BLaER1 treated with 17β-estradiol and CSF1 and Interleukin-3, amounts not matched to agents 10 nM and 100 nM (cell line): ENCODE results near the gene MYO1A.

Experiments used
- H3K27ac ChIP-seq, 11 experiments: shearing (Covaris generic); formaldehyde crosslinking; 2 replicates each; pipeline ENCODE4 v1.8.1; 2022
- H3K27me3 ChIP-seq, 11 experiments: shearing (Covaris generic); formaldehyde crosslinking; 2 replicates each; pipeline ENCODE4 v1.8.1; 2022
- H3K36me3 ChIP-seq, 11 experiments: shearing (Covaris generic); formaldehyde crosslinking; 2 replicates each; pipeline ENCODE4 v1.8.1; 2022
- H3K4me1 ChIP-seq, 10 experiments: shearing (Covaris generic); formaldehyde crosslinking; 2 replicates each; pipeline ENCODE4 v1.8.1; 2022
- H3K4me2 ChIP-seq, 11 experiments: shearing (Covaris generic); formaldehyde crosslinking; 2 replicates each; pipeline ENCODE4 v1.8.1; 2022
- H3K4me3 ChIP-seq, 10 experiments: shearing (Covaris generic); formaldehyde crosslinking; 2 replicates each; pipeline ENCODE4 v1.8.1; 2022
- H3K9ac ChIP-seq, 11 experiments: shearing (Covaris generic); formaldehyde crosslinking; 2 replicates each; pipeline ENCODE4 v1.8.1; 2022
- H3K9me3 ChIP-seq, 11 experiments: shearing (Covaris generic); formaldehyde crosslinking; replicated peaks in 1 of 11; 2 replicates each; pipeline ENCODE4 v1.8.1; 2022
- H4K20me1 ChIP-seq, 11 experiments: shearing (Covaris generic); formaldehyde crosslinking; 2 replicates each; pipeline ENCODE4 v1.8.1; 2022
- Cebpa-rat ChIP-seq, 11 experiments: shearing (Covaris generic); IDR thresholded peaks; 2 replicates each; pipeline ENCODE4 v1.8.1; 2022

MYO1A gene

DNA sequence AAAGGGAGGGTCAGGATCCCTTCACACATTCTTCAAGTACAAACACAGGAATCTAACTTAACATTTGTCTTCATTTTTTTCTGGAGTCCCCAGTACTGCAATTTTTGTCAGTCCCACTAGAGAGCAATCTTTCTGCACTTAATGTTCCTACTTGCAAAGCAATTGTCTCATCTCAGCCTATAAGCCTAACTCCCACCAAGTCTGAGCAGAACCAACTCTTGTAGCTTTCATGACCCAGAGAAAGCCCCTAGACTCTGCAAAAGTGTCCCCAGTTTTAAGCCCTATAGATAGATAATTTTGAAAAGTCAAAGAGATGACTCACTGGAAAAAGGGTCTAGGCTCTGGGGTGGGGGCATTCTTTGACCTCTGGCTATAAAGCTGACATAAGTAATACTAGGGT lies 41.8 kb downstream of the MYO1A start:
- no peak overlapping the region for H3K4me3 ChIP-seq
- no peaks in the 10 kb centered on the region for H3K27me3 ChIP-seq
- H3K27ac ChIP-seq: no peak overlapping the region
- H3K9me3 ChIP-seq: no peaks in the 10 kb centered on the region
- peaks cover 12 to 45% (median 20%) of the 10 kb centered on the region in 10 experiments for H3K4me1 ChIP-seq
- no peak for TF ChIP-seq Cebpa-rat (IDR thresholded peaks at IDR 0.05)
- H3K4me2 ChIP-seq: peak overlapping the region in 3 of 11 experiments; percentile 11 to 58 (median 30); a peak in 5 of 22 replicates
- peak overlapping the region in 2 of 11 experiments; percentile 25 to 42; a peak in 1 of 22 replicates for H3K9ac ChIP-seq
- H4K20me1 ChIP-seq: peaks cover 0 to 28% (median 20%) of the 10 kb centered on the region in 11 experiments; a peak in 19 of 22 replicates
- peaks cover 15 to 19% (median 17%) of the 10 kb centered on the region in 11 experiments for H3K36me3 ChIP-seq

DNA sequence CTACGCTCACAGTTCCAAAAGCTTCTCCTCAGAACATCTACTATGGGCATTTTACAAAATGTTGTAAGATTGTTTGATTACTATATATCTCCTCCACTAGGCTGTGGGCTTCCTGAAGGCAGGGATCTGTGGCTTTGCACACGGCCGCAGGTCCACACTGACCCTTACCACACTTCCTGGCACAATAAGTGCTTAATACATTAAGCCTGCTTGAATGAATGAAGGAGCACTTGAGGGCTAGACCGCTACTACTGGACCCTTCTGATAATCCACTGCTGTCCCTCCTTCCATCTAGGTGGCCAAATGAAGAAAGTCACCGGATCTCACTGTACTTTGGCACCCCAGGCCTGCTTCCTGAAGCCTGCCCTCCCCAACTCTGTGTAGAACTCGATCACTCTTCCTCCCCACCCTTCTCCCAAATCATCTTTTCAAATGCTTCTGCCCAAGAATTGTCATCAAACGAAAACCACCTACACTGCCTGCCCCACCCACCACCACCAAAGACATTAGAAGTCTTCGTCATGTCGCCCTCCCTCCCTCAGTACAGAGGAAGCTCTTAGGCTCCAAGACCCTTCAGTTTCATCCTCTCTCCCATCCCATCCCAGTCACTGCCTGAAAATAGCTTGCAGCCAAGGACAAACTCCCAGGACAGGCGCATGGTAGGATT lies 43.0 kb downstream of the MYO1A start:
- H3K27ac ChIP-seq: peak overlapping the region in 9 of 11 experiments; percentile 0 to 93 (median 43); a peak in 13 of 22 replicates
- H3K4me2 ChIP-seq: peak overlapping the region; percentile 33 to 70 (median 59); a peak in 20 of 22 replicates
- no peaks in the 10 kb centered on the region for H3K27me3 ChIP-seq
- no peaks in the 10 kb centered on the region for H3K9me3 ChIP-seq
- peak overlapping the region; percentile 73 to 96 (median 91); a peak in 18 of 20 replicates for H3K4me3 ChIP-seq
- peaks cover 28 to 31% (median 30%) of the 10 kb centered on the region in 11 experiments for H3K36me3 ChIP-seq
- no peak for TF ChIP-seq Cebpa-rat (IDR thresholded peaks at IDR 0.05)
- H3K4me1 ChIP-seq: peaks cover 12 to 48% (median 22%) of the 10 kb centered on the region in 10 experiments
- peaks cover 11 to 40% (median 32%) of the 10 kb centered on the region in 11 experiments; a peak in 21 of 22 replicates for H4K20me1 ChIP-seq
- H3K9ac ChIP-seq: peak overlapping the region; percentile 9 to 98 (median 96); a peak in 18 of 22 replicates

DNA sequence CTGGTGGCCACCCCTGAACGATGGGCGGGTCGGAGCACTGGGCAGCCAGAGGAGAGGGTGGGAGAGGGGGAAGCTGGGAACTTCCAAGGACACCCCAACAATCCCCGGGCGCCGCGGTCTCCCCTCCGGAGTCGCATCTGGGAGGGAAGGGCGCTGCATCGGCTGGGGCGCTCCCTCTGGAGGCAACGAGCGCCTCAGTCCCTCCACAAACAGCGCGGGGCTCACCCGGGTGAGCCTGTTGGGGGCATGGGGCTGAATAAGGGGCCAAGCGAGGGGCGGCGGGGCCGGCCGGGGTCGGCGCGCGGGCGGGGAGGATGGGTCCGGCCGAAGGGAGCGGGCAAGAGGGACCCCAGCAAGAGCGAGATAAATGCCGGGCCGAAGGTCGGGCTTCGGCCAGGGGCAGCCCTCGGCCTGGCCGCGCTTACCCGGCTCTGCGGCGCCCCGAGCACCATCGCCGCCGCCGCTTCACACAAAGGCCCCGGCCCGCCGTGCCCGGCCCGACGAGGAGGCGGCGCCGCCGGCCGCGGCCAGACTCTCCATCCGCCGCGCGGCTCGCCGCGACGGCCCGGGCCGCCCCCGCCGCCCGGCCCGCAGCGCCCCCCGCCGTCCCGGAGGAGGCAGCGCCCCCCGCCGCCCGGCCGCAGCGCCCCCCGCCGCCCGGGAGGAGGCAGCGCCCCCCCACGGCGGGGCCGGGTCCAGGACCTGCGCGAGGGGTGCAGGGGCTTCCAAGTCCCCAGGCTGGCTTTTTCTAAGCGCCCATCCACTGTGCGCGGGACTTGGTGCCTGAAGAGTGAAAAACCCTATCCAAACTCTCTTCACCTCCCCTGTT lies 43.7 kb downstream of the MYO1A start, which contains the start of gene ZBTB39:
ZBTB39 (minus strand) TSS at position 567 of the 829 bp plus-strand sequence. CDS start 1,629 bp downstream, outside the sequence.
- Histone ChIP-seq H3K36me3 (peaks cover 35 to 39% (median 37%) of the 10 kb centered on the region in 11 experiments), H3K9me3 (no peaks in the 10 kb centered on the region), H3K27ac (peak within 1 kb of the TSS; percentile 74 to 94 (median 92)), H3K4me2 (peak within 1 kb of the TSS; percentile 77 to 97 (median 93)), H3K9ac (peak within 1 kb of the TSS; percentile 92 to 98 (median 96)), H4K20me1 (peaks cover 16 to 48% (median 40%) of the 10 kb centered on the region in 11 experiments; a peak in 21 of 22 replicates), H3K4me1 (peaks cover 12 to 56% (median 27%) of the 10 kb centered on the region in 10 experiments), H3K4me3 (peak within 1 kb of the TSS; percentile 73 to 96 (median 91)), H3K27me3 (no peaks in the 10 kb centered on the region)
- no peak for TF ChIP-seq Cebpa-rat (IDR thresholded peaks at IDR 0.05)

DNA sequence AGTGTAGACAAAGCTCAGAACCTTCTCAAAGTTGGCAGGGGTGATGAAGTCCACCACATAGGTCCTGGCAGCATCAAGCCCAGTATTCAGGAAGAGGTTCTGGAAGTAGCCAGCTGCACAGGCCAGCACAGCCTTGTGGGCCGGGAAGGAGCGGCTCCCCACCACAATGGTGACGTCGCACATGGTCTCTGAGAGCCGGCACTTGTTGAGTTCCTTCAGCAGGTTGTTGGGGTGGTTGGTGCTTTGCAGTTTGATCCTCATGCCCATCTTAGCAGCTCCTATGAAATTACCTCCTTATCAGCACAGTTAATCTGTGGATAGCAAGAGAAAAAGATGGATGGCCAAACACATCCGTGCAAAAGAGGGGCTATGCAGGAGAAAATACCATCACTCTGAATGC lies 45.3 kb downstream of the MYO1A start:
- Histone ChIP-seq H3K4me3 (peak overlapping the region in 9 of 10 experiments; percentile 73 to 96 (median 92); a peak in 12 of 20 replicates), H3K27ac (peak overlapping the region in 1 of 11 experiments; percentile 92; a peak in 1 of 22 replicates), H4K20me1 (peaks cover 25 to 63% (median 55%) of the 10 kb centered on the region in 11 experiments; a peak in 21 of 22 replicates), H3K36me3 (peaks cover 45 to 54% (median 53%) of the 10 kb centered on the region in 11 experiments), H3K4me1 (peaks cover 20 to 71% (median 42%) of the 10 kb centered on the region in 10 experiments), H3K9me3 (no peaks in the 10 kb centered on the region), H3K9ac (peak overlapping the region; percentile 92 to 98 (median 96); a peak in 13 of 22 replicates), H3K4me2 (peak overlapping the region; percentile 77 to 97 (median 93)), H3K27me3 (no peaks in the 10 kb centered on the region)
- no peak for TF ChIP-seq Cebpa-rat (IDR thresholded peaks at IDR 0.05)

DNA sequence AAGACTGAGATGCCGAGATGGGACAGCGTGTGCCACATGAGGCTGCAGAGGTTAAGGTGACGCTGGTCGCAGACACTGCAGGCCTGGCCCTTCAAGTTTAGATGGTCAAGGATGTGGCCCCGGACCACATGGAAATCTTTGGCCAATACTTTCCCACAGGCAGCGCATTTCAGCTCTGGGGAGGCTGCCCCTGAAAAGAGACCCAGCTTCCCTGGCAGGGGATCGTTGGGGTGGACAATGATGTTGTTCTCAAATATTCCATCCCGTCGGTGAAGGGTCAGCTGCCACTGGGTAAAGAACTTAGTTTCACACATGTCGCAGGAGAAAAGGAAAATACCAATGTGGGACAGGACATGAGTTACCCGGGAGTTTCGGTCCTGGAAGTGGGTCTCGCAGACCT lies 46.5 kb downstream of the MYO1A start:
- no peaks in the 10 kb centered on the region for H3K9me3 ChIP-seq
- peaks cover 28 to 74% (median 68%) of the 10 kb centered on the region in 11 experiments; a peak in 21 of 22 replicates for H4K20me1 ChIP-seq
- H3K9ac ChIP-seq: no peak overlapping the region
- TF ChIP-seq Cebpa-rat (IDR thresholded peaks at IDR 0.05): no peak
- no peak overlapping the region for H3K27ac ChIP-seq
- no peaks in the 10 kb centered on the region for H3K27me3 ChIP-seq
- H3K4me3 ChIP-seq: no peak overlapping the region
- H3K4me1 ChIP-seq: peaks cover 28 to 75% (median 53%) of the 10 kb centered on the region in 10 experiments
- peaks cover 45 to 65% (median 59%) of the 10 kb centered on the region in 11 experiments for H3K36me3 ChIP-seq
- H3K4me2 ChIP-seq: no peak overlapping the region

DNA sequence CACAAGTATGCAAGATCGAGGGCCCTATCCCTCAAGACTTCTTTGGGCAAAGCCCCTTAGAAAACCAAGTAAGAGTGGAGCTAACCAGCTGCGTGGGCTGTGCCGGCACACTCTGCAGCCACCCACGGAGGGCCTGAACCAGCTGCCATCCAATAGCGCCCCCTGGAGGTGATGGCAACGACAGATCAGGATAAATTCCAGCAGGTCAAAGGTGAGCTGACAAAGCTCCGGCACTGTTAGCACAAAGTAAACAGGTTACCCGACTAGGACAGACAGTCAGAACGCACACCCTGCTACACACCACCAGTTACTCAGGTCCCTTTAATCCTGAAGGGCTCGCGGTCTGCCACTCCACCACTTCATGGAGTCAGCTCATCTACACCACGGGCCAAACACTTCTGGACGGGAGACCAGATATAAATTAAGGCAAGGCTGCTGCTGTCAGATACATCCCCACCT lies 48.5 kb downstream of the MYO1A start:
- H3K36me3 ChIP-seq: peaks cover 45 to 84% (median 76%) of the 10 kb centered on the region in 11 experiments
- no peak for TF ChIP-seq Cebpa-rat (IDR thresholded peaks at IDR 0.05)
- no peak overlapping the region for H3K27ac ChIP-seq
- H3K4me2 ChIP-seq: peak overlapping the region in 7 of 11 experiments; percentile 2 to 76 (median 24); a peak in 3 of 22 replicates
- H3K9me3 ChIP-seq: no peaks in the 10 kb centered on the region
- no peaks in the 10 kb centered on the region for H3K27me3 ChIP-seq
- peak overlapping the region in 4 of 11 experiments; percentile 21 to 40 (median 37); a peak in 1 of 22 replicates for H3K9ac ChIP-seq
- peaks cover 28 to 60% (median 44%) of the 10 kb centered on the region in 10 experiments for H3K4me1 ChIP-seq
- H3K4me3 ChIP-seq: no peak overlapping the region
- peaks cover 28 to 92% (median 86%) of the 10 kb centered on the region in 11 experiments; a peak in 21 of 22 replicates for H4K20me1 ChIP-seq

DNA sequence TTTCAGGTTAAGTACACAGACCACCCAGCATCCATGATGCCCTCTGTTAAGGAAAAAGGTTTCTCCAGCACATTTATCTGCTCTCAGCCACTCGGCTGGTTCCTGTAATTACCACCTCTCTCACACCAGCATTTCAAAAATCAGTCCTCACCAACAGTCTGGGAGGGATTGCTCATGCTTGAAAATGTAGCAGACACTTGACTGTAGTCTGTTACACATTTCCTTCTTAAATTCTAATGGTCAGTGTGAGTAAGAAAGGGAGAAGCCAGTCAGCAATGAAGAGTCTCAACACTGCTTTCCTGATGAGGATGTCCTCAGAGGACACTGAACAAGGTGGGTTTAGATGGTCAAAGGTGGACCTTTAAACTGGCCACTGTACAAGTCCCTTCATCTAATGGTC lies 49.5 kb downstream of the MYO1A start:
- TF ChIP-seq Cebpa-rat (IDR thresholded peaks at IDR 0.05): no peak
- H3K9ac ChIP-seq: peak overlapping the region in 7 of 11 experiments; percentile 7 to 40 (median 26); a peak in 6 of 22 replicates

DNA sequence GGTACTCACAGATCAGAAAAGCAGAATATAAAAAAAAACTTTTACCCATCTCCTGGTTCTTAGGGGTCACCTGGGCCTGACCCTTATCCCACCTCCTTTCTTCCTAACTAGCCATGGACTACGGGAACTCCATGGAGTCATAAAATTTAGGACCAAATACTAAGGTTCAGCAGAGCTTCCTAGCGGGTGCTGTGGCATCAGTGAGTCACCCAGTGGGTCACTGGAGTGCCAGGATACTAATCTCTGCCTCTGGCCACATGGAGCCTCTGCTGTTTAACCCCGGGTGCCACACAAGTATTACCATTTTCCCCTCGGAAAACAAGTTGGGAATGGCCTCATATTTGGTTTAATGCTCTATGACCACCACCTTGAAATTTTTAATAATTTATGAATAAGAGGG lies 50.5 kb downstream of the MYO1A start:
- Histone ChIP-seq H4K20me1 (peaks cover 28 to 96% (median 87%) of the 10 kb centered on the region in 11 experiments; a peak in 21 of 22 replicates), H3K9me3 (no peaks in the 10 kb centered on the region), H3K4me3 (no peak overlapping the region), H3K36me3 (peaks cover 55 to 92% (median 85%) of the 10 kb centered on the region in 11 experiments), H3K27ac (peak overlapping the region in 3 of 11 experiments; percentile 10 to 17 (median 11); a peak in 3 of 22 replicates), H3K27me3 (no peaks in the 10 kb centered on the region), H3K4me1 (peaks cover 17 to 50% (median 34%) of the 10 kb centered on the region in 10 experiments), H3K9ac (peak overlapping the region in 4 of 11 experiments; percentile 11 to 29 (median 18); a peak in 2 of 22 replicates), H3K4me2 (peak overlapping the region; percentile 13 to 76 (median 36); a peak in 20 of 22 replicates)
- TF ChIP-seq Cebpa-rat (IDR thresholded peaks at IDR 0.05): no peak

More for the DNA sequence above, 49.5 kb downstream of the MYO1A start:
- peak overlapping the region in 2 of 11 experiments; percentile 7 to 22; a peak in 3 of 22 replicates for H3K27ac ChIP-seq
- no peak overlapping the region for H3K4me3 ChIP-seq
- H3K36me3 ChIP-seq: peaks cover 54 to 93% (median 86%) of the 10 kb centered on the region in 11 experiments
- no peaks in the 10 kb centered on the region for H3K9me3 ChIP-seq
- H3K4me2 ChIP-seq: peak overlapping the region in 7 of 11 experiments; percentile 2 to 76 (median 47); a peak in 9 of 22 replicates
- H3K27me3 ChIP-seq: no peaks in the 10 kb centered on the region
- H3K4me1 ChIP-seq: peaks cover 25 to 59% (median 42%) of the 10 kb centered on the region in 10 experiments
- H4K20me1 ChIP-seq: peaks cover 28 to 100% (median 92%) of the 10 kb centered on the region in 11 experiments; a peak in 21 of 22 replicates
